ENCODE data around the gene RNF114. TPM values are rescaled to one million over a fixed set of nuclear protein-coding genes. Genes with fewer than 3 reads are reported as not detected.
"Not testable (repeated sequence)": the region's sequence is repeated elsewhere in the genome, so short reads cannot be mapped to it uniquely, and the experiment has no call there.

Gene RNF114
- total RNA-seq, 3 donors from 2014 or later = 224 TPM

- intact Hi-C loops (cut with DNase I; ENCODE audit: low total_unique reads) = no loop called here
Observed at GRCh38 chr20:49995586-49995985, 59.4 kb downstream of the RNF114 start.

GRCh38 chr20:49998478-49999188 is 62.4 kb downstream of the RNF114 start:
- H3K36me3 ChIP-seq; DNase-seq (ENCODE audit: low spot score in 2 of 2); H3K27ac ChIP-seq; H3K9me3 ChIP-seq; H3K27me3 ChIP-seq; intact Hi-C loops (cut with DNase I; ENCODE audit: low total_unique reads); H3K4me1 ChIP-seq; H3K4me3 ChIP-seq: not testable (repeated sequence)

More at GRCh38 chr20:49995586-49995985, 59.4 kb downstream of the RNF114 start:
- Histone ChIP-seq H3K36me3 (no peaks in the 10 kb centered on the region), H3K27ac (no peak overlapping the region), H3K9me3 (no peaks in the 10 kb centered on the region), H3K4me3 (no peak overlapping the region), H3K27me3 (no peaks in the 10 kb centered on the region), H3K4me1 (peaks cover 0 to 2% of the 10 kb centered on the region in 2 donors)
- TF ChIP-seq CTCF (IDR thresholded peaks at IDR 0.05) (no peak), POLR2AphosphoS5 (IDR thresholded peaks at IDR 0.05) (no peak), POLR2A (IDR thresholded peaks at IDR 0.05) (no peak)
- no peak for DNase-seq (ENCODE audit: low spot score in 2 of 2)

- Histone ChIP-seq H3K36me3 (no peaks in the 10 kb centered on the region), H3K27me3 (no peaks in the 10 kb centered on the region), H3K4me3 (no peak overlapping the region), H3K4me1 (no peaks in the 10 kb centered on the region), H3K9me3 (no peaks in the 10 kb centered on the region), H3K27ac (no peak overlapping the region)
- no peak for DNase-seq (ENCODE audit: low spot score in 2 of 2)
- intact Hi-C loops (cut with DNase I; ENCODE audit: low total_unique reads) = no loop called here
- TF ChIP-seq POLR2AphosphoS5 (IDR thresholded peaks at IDR 0.05) = no peak
- TF ChIP-seq POLR2A (IDR thresholded peaks at IDR 0.05) = no peak
- TF ChIP-seq CTCF (IDR thresholded peaks at IDR 0.05) = no peak
Observed at GRCh38 chr20:49999329-49999728, 63.1 kb downstream of the RNF114 start.

- DNase-seq (ENCODE audit: low spot score in 2 of 2); H3K9me3 ChIP-seq; H3K27ac ChIP-seq; H3K4me1 ChIP-seq; H3K4me3 ChIP-seq; H3K36me3 ChIP-seq; H3K27me3 ChIP-seq; intact Hi-C loops (cut with DNase I; ENCODE audit: low total_unique reads): not testable (repeated sequence)
Observed at GRCh38 chr20:50000548-50001222, 64.5 kb downstream of the RNF114 start.

GRCh38 chr20:50001784-50002311 is 65.7 kb downstream of the RNF114 start:
- H3K36me3 ChIP-seq = no peaks in the 10 kb centered on the region
- no peaks in the 10 kb centered on the region for H3K9me3 ChIP-seq
- TF ChIP-seq POLR2A (IDR thresholded peaks at IDR 0.05) = no peak
- TF ChIP-seq POLR2AphosphoS5 (IDR thresholded peaks at IDR 0.05) = no peak
- intact Hi-C loops (cut with DNase I; ENCODE audit: low total_unique reads) = no loop called here
- H3K27ac ChIP-seq = no peak overlapping the region
- DNase-seq (ENCODE audit: low spot score in 2 of 2) = no peak
- H3K27me3 ChIP-seq = no peaks in the 10 kb centered on the region
- no peak overlapping the region for H3K4me3 ChIP-seq
- no peaks in the 10 kb centered on the region for H3K4me1 ChIP-seq

- TF ChIP-seq POLR2AphosphoS5 (IDR thresholded peaks at IDR 0.05) (no peak), POLR2A (IDR thresholded peaks at IDR 0.05) (no peak), CTCF (IDR thresholded peaks at IDR 0.05) (no peak)
- no peak for DNase-seq (ENCODE audit: low spot score in 2 of 2)
- no peaks in the 10 kb centered on the region for H3K36me3 ChIP-seq
- no peak overlapping the region for H3K4me3 ChIP-seq
- H3K9me3 ChIP-seq = no peaks in the 10 kb centered on the region
- H3K4me1 ChIP-seq = no peaks in the 10 kb centered on the region
- no peaks in the 10 kb centered on the region for H3K27me3 ChIP-seq
- H3K27ac ChIP-seq = no peak overlapping the region
- intact Hi-C loops (cut with DNase I; ENCODE audit: low total_unique reads) = no loop called here
Observed at GRCh38 chr20:50003253-50003656, 67.1 kb downstream of the RNF114 start.

Other genes with a start within 250 kb of the RNF114 start
- gene B4GALT5, start 222.5 kb upstream of the RNF114 start, total RNA-seq = 10 to 100 TPM; 16.8 to 33.8 (median 22.1) TPM
- gene SLC9A8, start 123.6 kb upstream of the RNF114 start, total RNA-seq = 10 to 100 TPM; 11.8 to 13.5 (median 13.3) TPM
- gene SPATA2, start 20.9 kb upstream of the RNF114 start, total RNA-seq = 1 to 10 TPM; 1.8 to 4.6 (median 4.0) TPM
- 1 to 10 TPM in 2 of 3 donors, under 1 TPM in 1; 0.80 to 5.0 (median 4.3) TPM for gene SNAI1, start 46.6 kb downstream of the RNF114 start, total RNA-seq
- 10 to 100 TPM; 63.8 to 81.6 (median 79.9) TPM for gene UBE2V1, start 176.8 kb downstream of the RNF114 start, total RNA-seq
- 10 to 100 TPM; 12.9 to 29.4 (median 18.0) TPM for gene PEDS1, start 217.3 kb downstream of the RNF114 start, total RNA-seq